Measurements from ENCODE around the gene JUN.

Gene JUN

DNA sequence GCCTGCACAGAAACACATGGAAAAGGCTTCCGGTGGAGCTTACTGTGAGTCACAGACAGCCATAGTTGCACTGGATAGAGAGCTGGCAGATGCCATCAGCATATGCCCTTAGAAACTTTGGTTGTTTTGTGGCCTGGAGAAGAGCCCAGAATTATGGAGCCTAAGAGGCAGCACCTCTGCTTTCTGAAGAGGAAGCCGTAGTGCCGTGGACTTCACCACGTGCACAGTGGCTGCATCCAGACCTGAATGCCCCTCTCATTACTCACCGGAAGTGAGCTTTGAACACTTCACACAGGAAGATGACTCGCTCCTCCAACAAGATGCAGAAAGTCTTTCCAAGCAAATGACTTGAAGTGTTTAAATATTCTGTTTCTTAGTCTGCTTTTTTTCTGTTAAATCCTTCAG, 28.4 kb downstream of the JUN start (continued):
- no peak for TF ChIP-seq ZNF558 (tag by site-specific recombination; IDR thresholded peaks at IDR 0.05)
- TF ChIP-seq, protein P1, sequence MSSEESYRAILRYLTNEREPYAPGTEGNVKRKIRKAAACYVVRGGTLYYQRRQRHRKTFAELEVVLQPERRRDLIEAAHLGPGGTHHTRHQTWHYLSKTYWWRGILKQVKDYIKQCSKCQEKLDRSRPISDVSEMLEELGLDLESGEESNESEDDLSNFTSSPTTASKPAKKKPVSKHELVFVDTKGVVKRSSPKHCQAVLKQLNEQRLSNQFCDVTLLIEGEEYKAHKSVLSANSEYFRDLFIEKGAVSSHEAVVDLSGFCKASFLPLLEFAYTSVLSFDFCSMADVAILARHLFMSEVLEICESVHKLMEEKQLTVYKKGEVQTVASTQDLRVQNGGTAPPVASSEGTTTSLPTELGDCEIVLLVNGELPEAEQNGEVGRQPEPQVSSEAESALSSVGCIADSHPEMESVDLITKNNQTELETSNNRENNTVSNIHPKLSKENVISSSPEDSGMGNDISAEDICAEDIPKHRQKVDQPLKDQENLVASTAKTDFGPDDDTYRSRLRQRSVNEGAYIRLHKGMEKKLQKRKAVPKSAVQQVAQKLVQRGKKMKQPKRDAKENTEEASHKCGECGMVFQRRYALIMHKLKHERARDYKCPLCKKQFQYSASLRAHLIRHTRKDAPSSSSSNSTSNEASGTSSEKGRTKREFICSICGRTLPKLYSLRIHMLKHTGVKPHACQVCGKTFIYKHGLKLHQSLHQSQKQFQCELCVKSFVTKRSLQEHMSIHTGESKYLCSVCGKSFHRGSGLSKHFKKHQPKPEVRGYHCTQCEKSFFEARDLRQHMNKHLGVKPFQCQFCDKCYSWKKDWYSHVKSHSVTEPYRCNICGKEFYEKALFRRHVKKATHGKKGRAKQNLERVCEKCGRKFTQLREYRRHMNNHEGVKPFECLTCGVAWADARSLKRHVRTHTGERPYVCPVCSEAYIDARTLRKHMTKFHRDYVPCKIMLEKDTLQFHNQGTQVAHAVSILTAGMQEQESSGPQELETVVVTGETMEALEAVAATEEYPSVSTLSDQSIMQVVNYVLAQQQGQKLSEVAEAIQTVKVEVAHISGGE (tag by site-specific recombination; conservative IDR thresholded peaks at IDR 0.05; ENCODE audit: low read depth), result no peak
- TF ChIP-seq REPIN1 (tag by site-specific recombination; IDR thresholded peaks at IDR 0.05; ENCODE audit: low read depth), result no peak
- TF ChIP-seq ZNF423 (tag by site-specific recombination; IDR thresholded peaks at IDR 0.05), result no peak
- TF ChIP-seq, protein P2, sequence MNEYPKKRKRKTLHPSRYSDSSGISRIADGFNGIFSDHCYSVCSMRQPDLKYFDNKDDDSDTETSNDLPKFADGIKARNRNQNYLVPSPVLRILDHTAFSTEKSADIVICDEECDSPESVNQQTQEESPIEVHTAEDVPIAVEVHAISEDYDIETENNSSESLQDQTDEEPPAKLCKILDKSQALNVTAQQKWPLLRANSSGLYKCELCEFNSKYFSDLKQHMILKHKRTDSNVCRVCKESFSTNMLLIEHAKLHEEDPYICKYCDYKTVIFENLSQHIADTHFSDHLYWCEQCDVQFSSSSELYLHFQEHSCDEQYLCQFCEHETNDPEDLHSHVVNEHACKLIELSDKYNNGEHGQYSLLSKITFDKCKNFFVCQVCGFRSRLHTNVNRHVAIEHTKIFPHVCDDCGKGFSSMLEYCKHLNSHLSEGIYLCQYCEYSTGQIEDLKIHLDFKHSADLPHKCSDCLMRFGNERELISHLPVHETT (tag by site-specific recombination; IDR thresholded peaks at IDR 0.05), result no peak
- no peak for TF ChIP-seq ZNF223 (tag by site-specific recombination; IDR thresholded peaks at IDR 0.05)
- TF ChIP-seq SP7 (tag by site-specific recombination; IDR thresholded peaks at IDR 0.05), result peak; percentile 15; the same call in 1 of the 2 replicates
- peak; percentile 32; the same call in 1 of the 2 replicates for TF ChIP-seq ZNF660 (tag by site-specific recombination; IDR thresholded peaks at IDR 0.05)
- TF ChIP-seq, protein P3, sequence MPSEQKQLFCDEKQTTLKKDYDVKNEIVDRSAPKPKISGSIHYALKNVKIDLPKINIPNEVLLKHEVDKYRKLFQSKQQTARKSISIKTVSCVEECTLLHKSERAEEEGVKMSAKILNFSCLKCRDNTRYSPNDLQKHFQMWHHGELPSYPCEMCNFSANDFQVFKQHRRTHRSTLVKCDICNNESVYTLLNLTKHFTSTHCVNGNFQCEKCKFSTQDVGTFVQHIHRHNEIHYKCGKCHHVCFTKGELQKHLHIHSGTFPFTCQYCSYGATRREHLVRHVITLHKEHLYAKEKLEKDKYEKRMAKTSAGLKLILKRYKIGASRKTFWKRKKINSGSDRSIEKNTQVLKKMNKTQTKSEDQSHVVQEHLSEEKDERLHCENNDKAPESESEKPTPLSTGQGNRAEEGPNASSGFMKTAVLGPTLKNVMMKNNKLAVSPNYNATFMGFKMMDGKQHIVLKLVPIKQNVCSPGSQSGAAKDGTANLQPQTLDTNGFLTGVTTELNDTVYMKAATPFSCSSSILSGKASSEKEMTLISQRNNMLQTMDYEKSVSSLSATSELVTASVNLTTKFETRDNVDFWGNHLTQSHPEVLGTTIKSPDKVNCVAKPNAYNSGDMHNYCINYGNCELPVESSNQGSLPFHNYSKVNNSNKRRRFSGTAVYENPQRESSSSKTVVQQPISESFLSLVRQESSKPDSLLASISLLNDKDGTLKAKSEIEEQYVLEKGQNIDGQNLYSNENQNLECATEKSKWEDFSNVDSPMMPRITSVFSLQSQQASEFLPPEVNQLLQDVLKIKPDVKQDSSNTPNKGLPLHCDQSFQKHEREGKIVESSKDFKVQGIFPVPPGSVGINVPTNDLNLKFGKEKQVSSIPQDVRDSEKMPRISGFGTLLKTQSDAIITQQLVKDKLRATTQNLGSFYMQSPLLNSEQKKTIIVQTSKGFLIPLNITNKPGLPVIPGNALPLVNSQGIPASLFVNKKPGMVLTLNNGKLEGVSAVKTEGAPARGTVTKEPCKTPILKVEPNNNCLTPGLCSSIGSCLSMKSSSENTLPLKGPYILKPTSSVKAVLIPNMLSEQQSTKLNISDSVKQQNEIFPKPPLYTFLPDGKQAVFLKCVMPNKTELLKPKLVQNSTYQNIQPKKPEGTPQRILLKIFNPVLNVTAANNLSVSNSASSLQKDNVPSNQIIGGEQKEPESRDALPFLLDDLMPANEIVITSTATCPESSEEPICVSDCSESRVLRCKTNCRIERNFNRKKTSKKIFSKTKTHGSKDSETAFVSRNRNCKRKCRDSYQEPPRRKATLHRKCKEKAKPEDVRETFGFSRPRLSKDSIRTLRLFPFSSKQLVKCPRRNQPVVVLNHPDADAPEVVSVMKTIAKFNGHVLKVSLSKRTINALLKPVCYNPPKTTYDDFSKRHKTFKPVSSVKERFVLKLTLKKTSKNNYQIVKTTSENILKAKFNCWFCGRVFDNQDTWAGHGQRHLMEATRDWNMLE (tag by site-specific recombination; conservative IDR thresholded peaks at IDR 0.05; ENCODE audit: low read depth), result peak; percentile 62
- 0 out of 2 replicates have a peak, but pooled peaks have one; percentile 7 for TF ChIP-seq SP2 (tag by site-specific recombination; IDR thresholded peaks at IDR 0.05)
- TF ChIP-seq ZNF114 (tag by site-specific recombination; IDR thresholded peaks at IDR 0.05), result no peak
- TF ChIP-seq ZNF404 (tag by site-specific recombination; IDR thresholded peaks at IDR 0.05), result no peak
- 0 out of 2 replicates have a peak, but pooled peaks have one; percentile 22 for TF ChIP-seq OSR2 (tag by site-specific recombination; IDR thresholded peaks at IDR 0.05)
- TF ChIP-seq, protein P4, sequence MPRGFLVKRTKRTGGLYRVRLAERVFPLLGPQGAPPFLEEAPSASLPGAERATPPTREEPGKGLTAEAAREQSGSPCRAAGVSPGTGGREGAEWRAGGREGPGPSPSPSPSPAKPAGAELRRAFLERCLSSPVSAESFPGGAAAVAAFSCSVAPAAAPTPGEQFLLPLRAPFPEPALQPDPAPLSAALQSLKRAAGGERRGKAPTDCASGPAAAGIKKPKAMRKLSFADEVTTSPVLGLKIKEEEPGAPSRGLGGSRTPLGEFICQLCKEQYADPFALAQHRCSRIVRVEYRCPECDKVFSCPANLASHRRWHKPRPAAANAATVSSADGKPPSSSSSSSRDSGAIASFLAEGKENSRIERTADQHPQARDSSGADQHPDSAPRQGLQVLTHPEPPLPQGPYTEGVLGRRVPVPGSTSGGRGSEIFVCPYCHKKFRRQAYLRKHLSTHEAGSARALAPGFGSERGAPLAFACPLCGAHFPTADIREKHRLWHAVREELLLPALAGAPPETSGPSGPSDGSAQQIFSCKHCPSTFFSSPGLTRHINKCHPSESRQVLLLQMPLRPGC (tag by site-specific recombination; IDR thresholded peaks at IDR 0.05), result no peak
- TF ChIP-seq, protein P5, sequence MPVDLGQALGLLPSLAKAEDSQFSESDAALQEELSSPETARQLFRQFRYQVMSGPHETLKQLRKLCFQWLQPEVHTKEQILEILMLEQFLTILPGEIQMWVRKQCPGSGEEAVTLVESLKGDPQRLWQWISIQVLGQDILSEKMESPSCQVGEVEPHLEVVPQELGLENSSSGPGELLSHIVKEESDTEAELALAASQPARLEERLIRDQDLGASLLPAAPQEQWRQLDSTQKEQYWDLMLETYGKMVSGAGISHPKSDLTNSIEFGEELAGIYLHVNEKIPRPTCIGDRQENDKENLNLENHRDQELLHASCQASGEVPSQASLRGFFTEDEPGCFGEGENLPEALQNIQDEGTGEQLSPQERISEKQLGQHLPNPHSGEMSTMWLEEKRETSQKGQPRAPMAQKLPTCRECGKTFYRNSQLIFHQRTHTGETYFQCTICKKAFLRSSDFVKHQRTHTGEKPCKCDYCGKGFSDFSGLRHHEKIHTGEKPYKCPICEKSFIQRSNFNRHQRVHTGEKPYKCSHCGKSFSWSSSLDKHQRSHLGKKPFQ (tag by site-specific recombination; IDR thresholded peaks at IDR 0.05), result 0 out of 2 replicates have a peak, but pooled peaks have one; percentile 44
- TF ChIP-seq, protein P6, sequence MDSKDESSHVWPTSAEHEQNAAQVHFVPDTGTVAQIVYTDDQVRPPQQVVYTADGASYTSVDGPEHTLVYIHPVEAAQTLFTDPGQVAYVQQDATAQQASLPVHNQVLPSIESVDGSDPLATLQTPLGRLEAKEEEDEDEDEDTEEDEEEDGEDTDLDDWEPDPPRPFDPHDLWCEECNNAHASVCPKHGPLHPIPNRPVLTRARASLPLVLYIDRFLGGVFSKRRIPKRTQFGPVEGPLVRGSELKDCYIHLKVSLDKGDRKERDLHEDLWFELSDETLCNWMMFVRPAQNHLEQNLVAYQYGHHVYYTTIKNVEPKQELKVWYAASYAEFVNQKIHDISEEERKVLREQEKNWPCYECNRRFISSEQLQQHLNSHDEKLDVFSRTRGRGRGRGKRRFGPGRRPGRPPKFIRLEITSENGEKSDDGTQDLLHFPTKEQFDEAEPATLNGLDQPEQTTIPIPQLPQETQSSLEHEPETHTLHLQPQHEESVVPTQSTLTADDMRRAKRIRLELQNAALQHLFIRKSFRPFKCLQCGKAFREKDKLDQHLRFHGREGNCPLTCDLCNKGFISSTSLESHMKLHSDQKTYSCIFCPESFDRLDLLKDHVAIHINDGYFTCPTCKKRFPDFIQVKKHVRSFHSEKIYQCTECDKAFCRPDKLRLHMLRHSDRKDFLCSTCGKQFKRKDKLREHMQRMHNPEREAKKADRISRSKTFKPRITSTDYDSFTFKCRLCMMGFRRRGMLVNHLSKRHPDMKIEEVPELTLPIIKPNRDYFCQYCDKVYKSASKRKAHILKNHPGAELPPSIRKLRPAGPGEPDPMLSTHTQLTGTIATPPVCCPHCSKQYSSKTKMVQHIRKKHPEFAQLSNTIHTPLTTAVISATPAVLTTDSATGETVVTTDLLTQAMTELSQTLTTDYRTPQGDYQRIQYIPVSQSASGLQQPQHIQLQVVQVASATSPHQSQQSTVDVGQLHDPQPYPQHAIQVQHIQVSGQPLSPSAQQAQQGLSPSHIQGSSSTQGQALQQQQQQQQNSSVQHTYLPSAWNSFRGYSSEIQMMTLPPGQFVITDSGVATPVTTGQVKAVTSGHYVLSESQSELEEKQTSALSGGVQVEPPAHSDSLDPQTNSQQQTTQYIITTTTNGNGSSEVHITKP (tag by site-specific recombination; IDR thresholded peaks at IDR 0.05), result 0 out of 2 replicates have a peak, but pooled peaks have one; percentile 44
- TF ChIP-seq, protein P7, sequence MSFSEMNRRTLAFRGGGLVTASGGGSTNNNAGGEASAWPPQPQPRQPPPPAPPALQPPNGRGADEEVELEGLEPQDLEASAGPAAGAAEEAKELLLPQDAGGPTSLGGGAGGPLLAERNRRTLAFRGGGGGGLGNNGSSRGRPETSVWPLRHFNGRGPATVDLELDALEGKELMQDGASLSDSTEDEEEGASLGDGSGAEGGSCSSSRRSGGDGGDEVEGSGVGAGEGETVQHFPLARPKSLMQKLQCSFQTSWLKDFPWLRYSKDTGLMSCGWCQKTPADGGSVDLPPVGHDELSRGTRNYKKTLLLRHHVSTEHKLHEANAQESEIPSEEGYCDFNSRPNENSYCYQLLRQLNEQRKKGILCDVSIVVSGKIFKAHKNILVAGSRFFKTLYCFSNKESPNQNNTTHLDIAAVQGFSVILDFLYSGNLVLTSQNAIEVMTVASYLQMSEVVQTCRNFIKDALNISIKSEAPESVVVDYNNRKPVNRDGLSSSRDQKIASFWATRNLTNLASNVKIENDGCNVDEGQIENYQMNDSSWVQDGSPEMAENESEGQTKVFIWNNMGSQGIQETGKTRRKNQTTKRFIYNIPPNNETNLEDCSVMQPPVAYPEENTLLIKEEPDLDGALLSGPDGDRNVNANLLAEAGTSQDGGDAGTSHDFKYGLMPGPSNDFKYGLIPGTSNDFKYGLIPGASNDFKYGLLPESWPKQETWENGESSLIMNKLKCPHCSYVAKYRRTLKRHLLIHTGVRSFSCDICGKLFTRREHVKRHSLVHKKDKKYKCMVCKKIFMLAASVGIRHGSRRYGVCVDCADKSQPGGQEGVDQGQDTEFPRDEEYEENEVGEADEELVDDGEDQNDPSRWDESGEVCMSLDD (tag by site-specific recombination; IDR thresholded peaks at IDR 0.05), result no peak
- no peak for TF ChIP-seq ZNF530 (tag by site-specific recombination; IDR thresholded peaks at IDR 0.05; ENCODE audit: low read depth)
